Upper lobe of right lung (tissue), 1 donor: ENCODE data around the gene LEPR. TPM values are rescaled to one million over a fixed set of nuclear protein-coding genes. Genes with fewer than 3 reads are reported as not detected.

Source experiments
- ATAC-seq: fragments of 200-7000 bp; cut with Tn5 transposase; one replicate; pipeline ENCODE4 v1.9.1; 2020; ENCODE audit warnings: mild to moderate bottlenecking, moderate library complexity
- DNase-seq: peaks from one replicate; pipeline ENCODE4 v3.0.0-alpha.2; 2020
- H3K27ac ChIP-seq: fragments of 200-600 bp; one replicate; pipeline ENCODE4 v1.8.0; 2022
- H3K27me3 ChIP-seq: fragments of 200-600 bp; one replicate; pipeline ENCODE4 v1.8.0; 2022; ENCODE audit warnings: mild to moderate bottlenecking
- H3K36me3 ChIP-seq: fragments of 200-600 bp; one replicate; pipeline ENCODE4 v1.8.0; 2022
- H3K4me1 ChIP-seq: fragments of 200-600 bp; one replicate; pipeline ENCODE4 v1.8.0; 2022
- H3K4me3 ChIP-seq: fragments of 200-600 bp; one replicate; pipeline ENCODE4 v1.8.0; 2022; ENCODE audit warnings: mild to moderate bottlenecking
- H3K9me3 ChIP-seq: fragments of 200-600 bp; one replicate; pipeline ENCODE4 v1.8.0; 2022
- intact Hi-C: fragments of 100-400 bp; cut with DNase I; formaldehyde crosslinking; loops from one replicate; pipeline ENCODE4 v1.11.0; 2022
- total RNA-seq: library from RNA; stranded (reverse); fragmentation: NEBNext Ultra II Directional; extraction: Animal tissue kit (Norgen Biotek cat#: 25700); gene quantifications from one replicate; pipeline ENCODE4 v1.2.1, GENCODE V29; 2021
- TF ChIP-seq, protein P1 (sequence below): fragments of 200-600 bp; IDR thresholded peaks from one replicate; pipeline ENCODE4 v1.8.0; 2022; ENCODE audit warnings: antibody characterized with exemption
- donor health status: DM: no; HTN: yes; CAD: no; lungs with severe emphysema.

The LEPR gene
- total RNA-seq, 1 donor from 2014 or later, result 38.0 TPM

DNA sequence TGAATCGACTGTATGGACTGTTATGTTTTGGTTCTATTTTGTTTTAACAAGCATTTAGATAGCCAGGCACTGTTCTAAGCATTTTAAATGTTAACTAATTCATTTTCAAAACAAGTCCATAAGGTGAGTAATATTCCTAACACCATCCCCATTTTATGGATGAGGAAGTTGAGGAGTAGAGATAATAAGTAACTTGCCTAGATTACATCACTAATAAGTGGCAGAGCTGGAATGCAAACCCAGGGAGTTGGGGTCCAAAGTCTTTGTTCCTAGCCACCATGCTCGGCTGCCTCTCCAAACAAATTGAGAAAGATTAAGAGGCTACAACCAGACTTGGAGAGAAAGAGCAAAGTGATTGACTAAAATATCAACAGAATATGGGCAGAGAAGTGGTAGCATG lies 12.6 kb upstream of the LEPR start:
- no peak for DNase-seq
- intact Hi-C loops, result no loop called here
- H3K27ac ChIP-seq, result no peak overlapping the region

DNA sequence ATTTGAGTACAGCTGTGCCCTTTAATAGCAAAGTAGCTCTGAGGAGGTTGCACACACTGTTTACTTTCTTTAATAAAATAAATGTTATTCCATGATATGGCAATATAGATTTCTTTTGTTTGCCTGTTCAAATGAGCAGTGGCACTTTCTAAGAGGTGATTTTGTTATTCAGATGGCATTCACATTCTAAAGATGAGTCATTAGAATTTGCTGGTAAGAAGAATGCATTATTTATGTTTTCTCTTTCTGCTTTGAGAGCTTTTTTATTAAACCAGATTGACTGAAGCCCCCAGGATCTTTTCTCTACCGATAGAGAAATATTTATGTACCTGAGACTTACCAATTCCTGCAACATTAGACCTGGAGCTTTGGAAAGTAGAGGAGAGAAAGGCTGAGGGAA lies 11.2 kb upstream of the LEPR start:
- ATAC-seq (no peak), DNase-seq (no peak)
- H3K4me3 ChIP-seq, result no peak overlapping the region
- H3K9me3 ChIP-seq, result no peaks in the 10 kb centered on the region
- intact Hi-C loops, result no loop called here
- H3K27ac ChIP-seq, result no peak overlapping the region
- TF ChIP-seq, protein P1, sequence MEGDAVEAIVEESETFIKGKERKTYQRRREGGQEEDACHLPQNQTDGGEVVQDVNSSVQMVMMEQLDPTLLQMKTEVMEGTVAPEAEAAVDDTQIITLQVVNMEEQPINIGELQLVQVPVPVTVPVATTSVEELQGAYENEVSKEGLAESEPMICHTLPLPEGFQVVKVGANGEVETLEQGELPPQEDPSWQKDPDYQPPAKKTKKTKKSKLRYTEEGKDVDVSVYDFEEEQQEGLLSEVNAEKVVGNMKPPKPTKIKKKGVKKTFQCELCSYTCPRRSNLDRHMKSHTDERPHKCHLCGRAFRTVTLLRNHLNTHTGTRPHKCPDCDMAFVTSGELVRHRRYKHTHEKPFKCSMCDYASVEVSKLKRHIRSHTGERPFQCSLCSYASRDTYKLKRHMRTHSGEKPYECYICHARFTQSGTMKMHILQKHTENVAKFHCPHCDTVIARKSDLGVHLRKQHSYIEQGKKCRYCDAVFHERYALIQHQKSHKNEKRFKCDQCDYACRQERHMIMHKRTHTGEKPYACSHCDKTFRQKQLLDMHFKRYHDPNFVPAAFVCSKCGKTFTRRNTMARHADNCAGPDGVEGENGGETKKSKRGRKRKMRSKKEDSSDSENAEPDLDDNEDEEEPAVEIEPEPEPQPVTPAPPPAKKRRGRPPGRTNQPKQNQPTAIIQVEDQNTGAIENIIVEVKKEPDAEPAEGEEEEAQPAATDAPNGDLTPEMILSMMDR, result no peak
- H3K27me3 ChIP-seq, result no peaks in the 10 kb centered on the region
- no peaks in the 10 kb centered on the region for H3K36me3 ChIP-seq
- H3K4me1 ChIP-seq, result no peaks in the 10 kb centered on the region

More for the DNA sequence above, 12.6 kb upstream of the LEPR start:
- H3K36me3 ChIP-seq, result no peaks in the 10 kb centered on the region
- no peaks in the 10 kb centered on the region for H3K9me3 ChIP-seq
- H3K4me3 ChIP-seq, result no peak overlapping the region
- TF ChIP-seq, protein P1, result no peak
- H3K27me3 ChIP-seq, result no peaks in the 10 kb centered on the region
- H3K4me1 ChIP-seq, result no peaks in the 10 kb centered on the region
- no peak for ATAC-seq

DNA sequence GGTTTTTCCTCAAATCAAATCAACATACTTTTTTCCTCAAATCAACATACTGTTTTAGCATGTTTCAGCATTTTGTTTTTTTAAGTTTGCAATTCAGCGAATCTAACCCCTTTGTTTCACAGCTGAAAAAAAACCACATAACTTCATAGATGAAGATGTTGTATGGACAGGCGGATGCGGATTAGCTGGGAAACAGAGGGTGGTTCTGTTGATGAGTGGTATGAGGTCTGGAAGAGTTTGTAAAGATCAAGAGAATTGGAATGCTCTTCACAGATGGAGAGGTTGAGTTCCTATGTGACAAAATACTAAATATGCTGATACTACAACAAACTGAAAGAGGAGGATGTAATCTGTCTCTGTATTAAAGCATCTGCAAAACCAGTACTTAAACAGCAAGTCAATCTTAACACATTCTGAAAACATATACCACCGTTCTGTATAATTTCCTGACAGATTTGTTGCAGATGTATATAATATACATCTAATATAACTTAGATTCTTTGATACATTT lies 10.6 kb upstream of the LEPR start:
- no peaks in the 10 kb centered on the region for H3K27me3 ChIP-seq
- no peak for ATAC-seq
- H3K4me3 ChIP-seq, result no peak overlapping the region
- no peaks in the 10 kb centered on the region for H3K9me3 ChIP-seq
- H3K36me3 ChIP-seq, result no peaks in the 10 kb centered on the region
- intact Hi-C loops, result no loop called here
- DNase-seq, result no peak
- H3K27ac ChIP-seq, result no peak overlapping the region
- no peaks in the 10 kb centered on the region for H3K4me1 ChIP-seq
- TF ChIP-seq, protein P1, result no peak

DNA sequence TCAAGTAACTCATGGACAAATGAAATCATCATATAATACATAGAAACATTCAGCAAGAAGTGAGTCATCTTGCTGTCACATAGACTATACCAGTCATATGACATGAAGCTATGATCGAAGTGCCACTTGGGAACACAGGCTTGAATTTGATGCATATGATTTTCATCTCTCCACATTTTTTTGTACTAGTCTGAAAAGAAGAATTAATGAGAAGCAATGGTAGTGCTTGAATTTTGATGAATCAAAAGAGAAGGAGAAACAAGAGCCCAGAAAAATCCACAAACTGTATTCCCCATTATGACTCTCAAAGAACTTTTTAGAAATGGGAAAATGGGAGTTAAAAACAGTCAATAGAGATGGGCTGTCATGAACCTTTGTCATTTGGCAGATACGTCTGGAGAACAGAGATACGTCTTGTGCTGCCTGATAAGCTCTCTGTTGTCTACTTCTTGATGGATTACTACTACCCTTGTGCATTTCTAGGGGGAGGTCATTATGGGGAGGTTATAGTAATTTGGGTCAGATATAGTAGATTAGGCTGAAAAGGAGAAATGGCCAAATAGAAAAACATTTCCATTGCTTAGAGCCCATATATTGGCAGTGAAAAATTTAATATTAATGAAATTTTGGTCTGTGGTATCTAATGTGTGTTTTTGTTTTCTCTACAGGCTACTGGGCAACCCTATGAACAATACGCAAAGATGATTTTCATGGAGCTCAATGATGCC lies 8.0 kb upstream of the LEPR start:
- Histone ChIP-seq H3K36me3 (no peaks in the 10 kb centered on the region), H3K27ac (no peak overlapping the region), H3K4me1 (no peaks in the 10 kb centered on the region), H3K9me3 (no peaks in the 10 kb centered on the region), H3K27me3 (no peaks in the 10 kb centered on the region), H3K4me3 (no peak overlapping the region)
- TF ChIP-seq, protein P1, result no peak
- intact Hi-C loops, result no loop called here
- DNase-seq, result no peak
- no peak for ATAC-seq

DNA sequence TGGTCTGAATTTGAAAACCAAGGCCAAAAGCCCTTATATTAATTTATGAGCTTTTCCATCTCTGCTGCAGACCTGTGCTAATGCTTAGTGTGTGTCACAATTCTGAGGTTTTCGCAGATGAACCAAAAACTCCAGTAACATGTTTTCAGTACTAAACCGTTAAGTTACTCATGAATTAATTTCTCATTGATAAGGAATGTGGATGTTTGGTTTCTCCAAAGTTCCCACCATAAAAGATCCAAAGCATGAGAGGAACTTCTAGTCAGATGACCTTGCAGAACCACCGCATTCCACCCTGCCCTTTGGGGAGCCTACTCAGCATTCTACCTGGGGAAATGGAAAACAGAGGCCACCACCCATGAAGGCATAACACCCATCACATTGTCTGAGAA lies 7.5 kb upstream of the LEPR start:
- intact Hi-C loops, result no loop called here
- no peak overlapping the region for H3K4me3 ChIP-seq
- H3K4me1 ChIP-seq, result no peaks in the 10 kb centered on the region
- no peaks in the 10 kb centered on the region for H3K9me3 ChIP-seq
- DNase-seq, result no peak
- ATAC-seq, result no peak
- no peak overlapping the region for H3K27ac ChIP-seq
- H3K36me3 ChIP-seq, result no peaks in the 10 kb centered on the region
- no peaks in the 10 kb centered on the region for H3K27me3 ChIP-seq
- TF ChIP-seq, protein P1, result no peak
